ENCODE results near the gene BAIAP2. TPM values are rescaled to one million over a fixed set of nuclear protein-coding genes. Genes with fewer than 3 reads are reported as not detected.

The BAIAP2 gene
- total and polyA plus RNA-seq, 2 of the 13 experiments (the other 11 are each of a cell fraction or from before 2014, with no cell fraction given) = 22.5 to 24.0 TPM

- no TSS peak for BruUV-seq (replicated peaks)
- intact Hi-C loops (cut with micrococcal nuclease; ENCODE audit: unreplicated experiment) = loop anchor here (1.0 kb wide), 2 partner anchors 77 to 111 kb away; no protein-coding TSS in a partner anchor
- ChIA-PET CTCF (ENCODE audit: low intra/inter-chr PET ratio, low total read pairs) (interaction anchor here (2.0 to 2.6 kb wide), 2 partner anchors 60 to 77 kb away, joined by 8 to 83 read pairs; no protein-coding TSS in a partner anchor), POLR2A (no interaction called here)
- FAIRE-seq = no peak
- H2AFZ ChIP-seq (ENCODE audit: low read length) = no peak overlapping the region
- in situ Hi-C loops (cut with HindIII; ENCODE audit: extremely low pct_ligation_motif_present, low pct_unique_long_range_greater_than_20kb) = no loop called here
- no peak for DNase-seq (ENCODE audit: low spot score)
- no peaks in the 10 kb centered on the region for H3K79me2 ChIP-seq (ENCODE audit: insufficient read depth, low read length)
- TF ChIP-seq NFKB2 (CRISPR knock-in tag; IDR thresholded peaks at IDR 0.05; ENCODE audit: borderline replicate concordance) (0 out of 2 replicates have a peak, but pooled peaks have one; percentile 31), ZNF274 (CRISPR knock-in tag; IDR thresholded peaks at IDR 0.05) (no peak), AGO2 (optimal IDR thresholded peaks at IDR 0.05; ENCODE audit: low read depth, low read length) (peak; percentile 63)
- no peak overlapping the region for H3K4me3 ChIP-seq (replicated peaks in 1 of 3; ENCODE audit: insufficient read depth in 1 of 3, low read depth in 2 of 3, low read length in 3 of 3)
- 98% methylated on average over 7 of the region's 10 CpGs for WGBS (ENCODE audit: low lambda C conversion rate)
- no peak overlapping the region for H3K4me2 ChIP-seq (ENCODE audit: low read depth, low read length)
- H3K4me1 ChIP-seq (ENCODE audit: insufficient read depth, low read length) = peaks cover 36% of the 10 kb centered on the region
- H4K20me1 ChIP-seq (ENCODE audit: insufficient read depth, low read length) = no peaks in the 10 kb centered on the region
- ATAC-seq = no peak
- no peaks in the 10 kb centered on the region for H3K9me3 ChIP-seq (ENCODE audit: low read length)
- H3K36me3 ChIP-seq (replicated peaks in 1 of 2; ENCODE audit: control insufficient read depth in 1 of 2, insufficient read depth in 2 of 2, low read length in 2 of 2) = peaks cover 11 to 12% of the 10 kb centered on the region in 2 experiments; a peak in 3 of 5 replicates
- H3K27me3 ChIP-seq (ENCODE audit: control insufficient read depth in 1 of 2, insufficient read depth in 2 of 2, low read length in 2 of 2) = no peaks in the 10 kb centered on the region
- H3K27ac ChIP-seq (ENCODE audit: extremely low read length, insufficient read depth, low read length) = no peak overlapping the region
- H3K9ac ChIP-seq (ENCODE audit: insufficient read depth, low read depth, low read length) = no peak overlapping the region
These were observed 65.7 kb downstream of the BAIAP2 start for GRCh38 chr17:81100668-81101067.

GRCh38 chr17:81101614-81102306 lies 66.8 kb downstream of the BAIAP2 start:
- BruUV-seq (replicated peaks) = no TSS peak
- intact Hi-C loops (cut with micrococcal nuclease; ENCODE audit: unreplicated experiment) (loop anchor here (1.0 kb wide), 2 partner anchors 78 to 112 kb away; no protein-coding TSS in a partner anchor), in situ Hi-C loops (cut with HindIII; ENCODE audit: extremely low pct_ligation_motif_present, low pct_unique_long_range_greater_than_20kb) (no loop called here)
- Histone ChIP-seq H3K9ac (ENCODE audit: insufficient read depth, low read depth, low read length) (no peak overlapping the region), H2AFZ (ENCODE audit: low read length) (no peak overlapping the region), H3K4me1 (ENCODE audit: insufficient read depth, low read length) (peaks cover 25% of the 10 kb centered on the region), H3K9me3 (ENCODE audit: low read length) (no peaks in the 10 kb centered on the region), H3K4me3 (replicated peaks in 1 of 3; ENCODE audit: insufficient read depth in 1 of 3, low read depth in 2 of 3, low read length in 3 of 3) (no peak overlapping the region), H3K79me2 (ENCODE audit: insufficient read depth, low read length) (no peaks in the 10 kb centered on the region), H3K27ac (ENCODE audit: extremely low read length, insufficient read depth, low read length) (no peak overlapping the region), H4K20me1 (ENCODE audit: insufficient read depth, low read length) (no peaks in the 10 kb centered on the region), H3K4me2 (ENCODE audit: low read depth, low read length) (no peak overlapping the region), H3K27me3 (ENCODE audit: control insufficient read depth in 1 of 2, insufficient read depth in 2 of 2, low read length in 2 of 2) (no peaks in the 10 kb centered on the region), H3K36me3 (replicated peaks in 1 of 2; ENCODE audit: control insufficient read depth in 1 of 2, insufficient read depth in 2 of 2, low read length in 2 of 2) (peaks cover 11 to 12% of the 10 kb centered on the region in 2 experiments; a peak in 3 of 5 replicates)
- ChIA-PET CTCF (ENCODE audit: low intra/inter-chr PET ratio, low total read pairs) (interaction anchor here (0.7 to 2.6 kb wide), 13 partner anchors 19 to 140 kb away, joined by 3 to 83 read pairs (median 5); partner anchors contain the start of genes BAIAP2 and CHMP6), POLR2A (interaction anchor here (0.7 to 1.0 kb wide), 3 partner anchors 19 to 114 kb away, joined by 3 to 7 read pairs (median 4); no protein-coding TSS in a partner anchor)
- DNase-seq (ENCODE audit: low spot score) (peak; percentile 91), ATAC-seq (peak; percentile 88), FAIRE-seq (peak; percentile 97)
- 65% methylated on average over 8 of the region's 33 CpGs for WGBS (ENCODE audit: low lambda C conversion rate)
- peak; percentile 99; the same call in 1 of the 2 replicates for TF ChIP-seq CBX5 (CRISPR knock-in tag; IDR thresholded peaks at IDR 0.05; ENCODE audit: borderline replicate concordance)
- peak; percentile 78 for TF ChIP-seq PPARG (CRISPR knock-in tag; conservative IDR thresholded peaks at IDR 0.05)
- no peak for TF ChIP-seq TCF7 (IDR thresholded peaks at IDR 0.05; ENCODE audit: low read depth)
- no peak for TF ChIP-seq ZNF496 (CRISPR knock-in tag; IDR thresholded peaks at IDR 0.05; ENCODE audit: insufficient replicate concordance)
- no peak for TF ChIP-seq TEAD2 (CRISPR knock-in tag; IDR thresholded peaks at IDR 0.05)
- peak; percentile 86; the same call in 1 of the 2 replicates for TF ChIP-seq ZNF576 (CRISPR knock-in tag; IDR thresholded peaks at IDR 0.05)
- peak; percentile 95 for TF ChIP-seq ZNF800 (CRISPR knock-in tag; IDR thresholded peaks at IDR 0.05)
- no peak for TF ChIP-seq HDAC6 (IDR thresholded peaks at IDR 0.05; ENCODE audit: low read depth, low read length)
- peak; percentile 95; the same call in 1 of the 2 replicates for TF ChIP-seq ZNF839 (CRISPR knock-in tag; IDR thresholded peaks at IDR 0.05; ENCODE audit: borderline replicate concordance)
- peak; percentile 96 for TF ChIP-seq ZNF264 (CRISPR knock-in tag; IDR thresholded peaks at IDR 0.05)
- TF ChIP-seq SMYD3 (CRISPR knock-in tag; IDR thresholded peaks at IDR 0.05) = no peak
- TF ChIP-seq ZNF354B (CRISPR knock-in tag; IDR thresholded peaks at IDR 0.05) = no peak
- no peak; the same call in 1 of the 2 replicates for TF ChIP-seq SSRP1 (CRISPR knock-in tag; IDR thresholded peaks at IDR 0.05)
